ENCODE data around the gene MINDY3. TPM values are rescaled to one million over a fixed set of nuclear protein-coding genes. Genes with fewer than 3 reads are reported as not detected.

Gene MINDY3
- polyA plus RNA-seq, 1 donor (not counting 4 experiments of a cell fraction or from before 2014, with no cell fraction given): 22.1 TPM

DNA sequence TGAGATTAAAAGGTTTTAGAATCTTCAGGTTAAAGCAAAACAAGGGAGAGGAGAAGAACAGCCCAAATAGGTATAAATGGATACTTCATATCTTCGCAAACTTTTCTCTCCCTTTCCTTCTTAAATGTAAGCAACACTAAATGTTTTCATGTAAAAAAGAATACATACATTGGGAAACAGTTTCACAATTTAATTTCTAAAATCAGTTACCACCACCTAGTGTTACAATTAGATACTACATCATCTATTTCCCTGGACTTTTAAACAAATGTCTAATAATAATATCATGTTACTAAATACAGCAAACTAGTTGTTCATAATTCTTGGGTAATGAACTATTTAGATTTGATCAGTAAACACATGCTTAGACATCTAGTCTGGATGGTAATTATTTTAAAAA lies 35.8 kb downstream of the MINDY3 start:
- Histone ChIP-seq H3K27ac (ENCODE audit: control insufficient read depth, insufficient read depth, low read length) (no peak overlapping the region), H3K4me1 (ENCODE audit: control insufficient read depth, extremely low read depth, insufficient read depth, low read length) (no peaks in the 10 kb centered on the region), H3K4me2 (ENCODE audit: control insufficient read depth, extremely low read depth, insufficient read depth, low read depth, low read length) (no peak overlapping the region), H4K20me1 (ENCODE audit: control insufficient read depth, extremely low read depth, insufficient read depth, low read length) (no peaks in the 10 kb centered on the region), H3K4me3 (ENCODE audit: control insufficient read depth in 2 of 3, extremely low read depth in 1 of 3, insufficient read depth in 2 of 3, low read depth in 1 of 3, low read length in 3 of 3) (no peak overlapping the region), H3K9ac (ENCODE audit: control insufficient read depth, extremely low read depth, insufficient read depth, low read length) (no peak overlapping the region), H3K9me3 (ENCODE audit: control insufficient read depth, low read depth, low read length) (no peaks in the 10 kb centered on the region), H3K36me3 (ENCODE audit: control insufficient read depth in 2 of 2, extremely low read depth in 1 of 2, insufficient read depth in 2 of 2, low read length in 2 of 2) (peaks cover 0 to 4% of the 10 kb centered on the region in 2 experiments), H3K9me1 (ENCODE audit: control insufficient read depth, extremely low read depth, insufficient read depth, low read length) (no peaks in the 10 kb centered on the region), H2AFZ (ENCODE audit: control insufficient read depth, low read length) (no peak overlapping the region), H3K79me2 (ENCODE audit: control insufficient read depth, insufficient read depth, low read length) (no peaks in the 10 kb centered on the region), H3K27me3 (ENCODE audit: control insufficient read depth, extremely low read depth, insufficient read depth, low read length) (no peaks in the 10 kb centered on the region)
- TF ChIP-seq, protein P1, sequence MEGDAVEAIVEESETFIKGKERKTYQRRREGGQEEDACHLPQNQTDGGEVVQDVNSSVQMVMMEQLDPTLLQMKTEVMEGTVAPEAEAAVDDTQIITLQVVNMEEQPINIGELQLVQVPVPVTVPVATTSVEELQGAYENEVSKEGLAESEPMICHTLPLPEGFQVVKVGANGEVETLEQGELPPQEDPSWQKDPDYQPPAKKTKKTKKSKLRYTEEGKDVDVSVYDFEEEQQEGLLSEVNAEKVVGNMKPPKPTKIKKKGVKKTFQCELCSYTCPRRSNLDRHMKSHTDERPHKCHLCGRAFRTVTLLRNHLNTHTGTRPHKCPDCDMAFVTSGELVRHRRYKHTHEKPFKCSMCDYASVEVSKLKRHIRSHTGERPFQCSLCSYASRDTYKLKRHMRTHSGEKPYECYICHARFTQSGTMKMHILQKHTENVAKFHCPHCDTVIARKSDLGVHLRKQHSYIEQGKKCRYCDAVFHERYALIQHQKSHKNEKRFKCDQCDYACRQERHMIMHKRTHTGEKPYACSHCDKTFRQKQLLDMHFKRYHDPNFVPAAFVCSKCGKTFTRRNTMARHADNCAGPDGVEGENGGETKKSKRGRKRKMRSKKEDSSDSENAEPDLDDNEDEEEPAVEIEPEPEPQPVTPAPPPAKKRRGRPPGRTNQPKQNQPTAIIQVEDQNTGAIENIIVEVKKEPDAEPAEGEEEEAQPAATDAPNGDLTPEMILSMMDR (optimal IDR thresholded peaks at IDR 0.05 in 1 of 3, IDR thresholded peaks at IDR 0.05 in 1 of 3, conservative IDR thresholded peaks at IDR 0.05 in 1 of 3; ENCODE audit: extremely low read depth in 1 of 3, insufficient read depth in 2 of 3, low read length in 3 of 3): peak in 1 of 3 experiments; percentile 17
- TF ChIP-seq EZH2 (IDR thresholded peaks at IDR 0.05; ENCODE audit: low read length): no peak
- dilution Hi-C loops (cut with MboI; ENCODE audit: extremely low pct_ligation_motif_present, low sequenced_read_pairs): no loop called here
- DNase-seq (ENCODE audit: low read depth, low spot score) (no peak), FAIRE-seq (no peak)

DNA sequence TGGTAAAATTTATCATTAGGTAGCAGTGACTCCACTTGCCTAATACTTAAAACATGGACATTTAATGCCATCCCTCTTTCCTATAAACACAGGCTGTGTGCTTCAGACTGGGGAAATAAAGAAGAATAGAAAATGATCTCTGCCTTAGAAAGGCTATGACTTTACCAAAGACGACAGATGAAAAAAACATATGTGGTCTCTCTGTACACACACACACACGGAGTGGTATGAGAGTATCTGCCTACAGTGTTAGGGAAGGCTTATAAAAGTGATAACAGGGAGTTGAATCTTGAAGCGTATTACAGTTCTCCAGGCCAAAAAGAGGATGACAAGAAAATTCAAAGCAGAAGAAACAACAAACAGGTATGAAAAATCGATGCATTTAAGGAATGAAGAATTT lies 38.2 kb downstream of the MINDY3 start:
- no peak overlapping the region for H3K4me3 ChIP-seq (ENCODE audit: control insufficient read depth in 2 of 3, extremely low read depth in 1 of 3, insufficient read depth in 2 of 3, low read depth in 1 of 3, low read length in 3 of 3)
- H4K20me1 ChIP-seq (ENCODE audit: control insufficient read depth, extremely low read depth, insufficient read depth, low read length): no peaks in the 10 kb centered on the region
- H3K27me3 ChIP-seq (ENCODE audit: control insufficient read depth, extremely low read depth, insufficient read depth, low read length): no peaks in the 10 kb centered on the region
- DNase-seq (ENCODE audit: low read depth, low spot score) (no peak), FAIRE-seq (no peak)
- H3K4me2 ChIP-seq (ENCODE audit: control insufficient read depth, extremely low read depth, insufficient read depth, low read depth, low read length): no peak overlapping the region
- dilution Hi-C loops (cut with MboI; ENCODE audit: extremely low pct_ligation_motif_present, low sequenced_read_pairs): no loop called here
- H3K79me2 ChIP-seq (ENCODE audit: control insufficient read depth, insufficient read depth, low read length): no peaks in the 10 kb centered on the region
- no peak overlapping the region for H3K9ac ChIP-seq (ENCODE audit: control insufficient read depth, extremely low read depth, insufficient read depth, low read length)
- no peak for TF ChIP-seq EZH2 (IDR thresholded peaks at IDR 0.05; ENCODE audit: low read length)
- TF ChIP-seq, protein P1 (optimal IDR thresholded peaks at IDR 0.05 in 1 of 3, IDR thresholded peaks at IDR 0.05 in 1 of 3, conservative IDR thresholded peaks at IDR 0.05 in 1 of 3; ENCODE audit: extremely low read depth in 1 of 3, insufficient read depth in 2 of 3, low read length in 3 of 3): no peak
- no peak overlapping the region for H3K27ac ChIP-seq (ENCODE audit: control insufficient read depth, insufficient read depth, low read length)
- H3K4me1 ChIP-seq (ENCODE audit: control insufficient read depth, extremely low read depth, insufficient read depth, low read length): no peaks in the 10 kb centered on the region
- no peak overlapping the region for H2AFZ ChIP-seq (ENCODE audit: control insufficient read depth, low read length)
- H3K9me1 ChIP-seq (ENCODE audit: control insufficient read depth, extremely low read depth, insufficient read depth, low read length): no peaks in the 10 kb centered on the region
- peaks cover 3 to 4% of the 10 kb centered on the region in 2 experiments for H3K36me3 ChIP-seq (ENCODE audit: control insufficient read depth in 2 of 2, extremely low read depth in 1 of 2, insufficient read depth in 2 of 2, low read length in 2 of 2)
- H3K9me3 ChIP-seq (ENCODE audit: control insufficient read depth, low read depth, low read length): no peaks in the 10 kb centered on the region

Measured in keratinocyte (primary cell).